WTC11 (cell line): ENCODE measurements around the gene SHPK. TPM values are rescaled to one million over a fixed set of nuclear protein-coding genes. Genes with fewer than 3 reads are reported as not detected.

ENCODE experiments used
- ATAC-seq: fragments of 200-7000 bp; cut with Tn5 transposase; 2 replicates; pipeline ENCODE4 v1.10.0; 2021; ENCODE audit warnings: mild to moderate bottlenecking, moderate library complexity
- CTCF ChIA-PET: fragments of 300-600 bp; sonication (Branson Sonifier 250); formaldehyde crosslinking; loops from one replicate; lab custom pipeline; 2021; ENCODE audit warnings: antibody characterized with exemption; lab: Charles Lee
- POLR2A ChIA-PET: fragments of 350-600 bp; sonication (Branson Sonifier 250); formaldehyde crosslinking; loops from one replicate; lab custom pipeline; 2021; ENCODE audit warnings: antibody characterized with exemption; lab: Charles Lee
- DNase-seq: peaks from one replicate; pipeline ENCODE4 v3.0.0; 2021; ENCODE audit warnings: low spot score
- H3K27ac Mint-ChIP-seq: 2 replicates; pipeline ENCODE4 v1.8.0; 2021; ENCODE audit warnings: mixed read lengths
- H3K27me3 Mint-ChIP-seq: 2 replicates; pipeline ENCODE4 v1.8.0; 2021; ENCODE audit warnings: low read depth, mild to moderate bottlenecking, moderate library complexity, mixed read lengths
- H3K36me3 Mint-ChIP-seq: 2 replicates; pipeline ENCODE4 v1.8.0; 2021; ENCODE audit warnings: mixed read lengths
- H3K4me1 Mint-ChIP-seq: 2 replicates; pipeline ENCODE4 v1.8.0; 2022; ENCODE audit warnings: mixed read lengths
- H3K4me3 Mint-ChIP-seq: 2 replicates; pipeline ENCODE4 v1.8.0; 2021; ENCODE audit warnings: mild to moderate bottlenecking, moderate library complexity, mixed read lengths
- H3K9me3 Mint-ChIP-seq: 2 replicates; pipeline ENCODE4 v1.8.0; 2021; ENCODE audit warnings: mixed read lengths
- FOXJ3 ChIP-seq: sonication (generic); formaldehyde crosslinking; IDR thresholded peaks from 2 replicates; pipeline ENCODE4 v1.9.0; 2021; ENCODE audit warnings: missing genetic modification reagents, mild to moderate bottlenecking, borderline replicate concordance
- FOXK1 ChIP-seq: sonication (generic); formaldehyde crosslinking; IDR thresholded peaks from 2 replicates; pipeline ENCODE4 v1.8.0; 2022; ENCODE audit warnings: mild to moderate bottlenecking, moderate library complexity, missing genetic modification reagents
- GTF2I ChIP-seq: fragments of 250-450 bp; sonication (Bioruptor Pico); conservative IDR thresholded peaks from 2 replicates; pipeline ENCODE4 v1.4.0; 2021; ENCODE audit warnings: mild to moderate bottlenecking
- JAZF1 ChIP-seq: fragments of 250-450 bp; sonication (Bioruptor Pico); IDR thresholded peaks from 2 replicates; pipeline ENCODE4 v1.9.0; 2021; ENCODE audit warnings: moderate library complexity, mild to moderate bottlenecking, inconsistent platforms
- JUN ChIP-seq: sonication (generic); formaldehyde crosslinking; IDR thresholded peaks from 2 replicates; pipeline ENCODE4 v1.8.0; 2023; ENCODE audit warnings: mild to moderate bottlenecking, missing genetic modification reagents
- NR1H2 ChIP-seq: sonication (generic); formaldehyde crosslinking; IDR thresholded peaks from 2 replicates; pipeline ENCODE4 v1.9.0; 2021; ENCODE audit warnings: mild to moderate bottlenecking, moderate library complexity, missing genetic modification reagents
- NR2C2 ChIP-seq: sonication (generic); formaldehyde crosslinking; IDR thresholded peaks from 2 replicates; pipeline ENCODE4 v1.8.0; 2022; ENCODE audit warnings: mild to moderate bottlenecking, missing genetic modification reagents
- PRRX2 ChIP-seq: fragments of 250-450 bp; sonication (Bioruptor Pico); IDR thresholded peaks from 2 replicates; pipeline ENCODE4 v1.8.0; 2021; ENCODE audit warnings: mild to moderate bottlenecking
- SP1 ChIP-seq: sonication (generic); formaldehyde crosslinking; conservative IDR thresholded peaks from 2 replicates; pipeline ENCODE4 v1.8.1; 2022; ENCODE audit warnings: missing genetic modification reagents
- TCF7 ChIP-seq: sonication (generic); formaldehyde crosslinking; IDR thresholded peaks from 2 replicates; pipeline ENCODE4 v1.8.0; 2022; ENCODE audit warnings: mild to moderate bottlenecking, low read depth, missing genetic modification reagents, moderate library complexity
- ZNF121 ChIP-seq: sonication (generic); formaldehyde crosslinking; IDR thresholded peaks from 2 replicates; pipeline ENCODE4 v1.8.0; 2023; ENCODE audit warnings: missing genetic modification reagents
- ZNF232 ChIP-seq: sonication (generic); formaldehyde crosslinking; IDR thresholded peaks from 2 replicates; pipeline ENCODE4 v1.8.0; 2022; ENCODE audit warnings: mild to moderate bottlenecking, missing genetic modification reagents
- ZNF263 ChIP-seq: sonication (generic); formaldehyde crosslinking; IDR thresholded peaks from 2 replicates; pipeline ENCODE4 v1.8.1; 2022; ENCODE audit warnings: low read depth, mild to moderate bottlenecking, moderate library complexity, missing genetic modification reagents
- ZNF423 ChIP-seq: fragments of 250-450 bp; sonication (Bioruptor Pico); IDR thresholded peaks from 2 replicates; pipeline ENCODE4 v2.1.2; 2022; ENCODE audit warnings: mild to moderate bottlenecking, moderate library complexity
- total RNA-seq: library from RNA; stranded (reverse); gene quantifications from 3 replicates; pipeline ENCODE4 v1.2.3, GENCODE V29; 2021
- TF ChIP-seq, protein P1 (sequence below): sonication (generic); formaldehyde crosslinking; IDR thresholded peaks from 2 replicates; pipeline ENCODE4 v1.8.0; 2022; ENCODE audit warnings: mild to moderate bottlenecking, missing genetic modification reagents
- TF ChIP-seq, protein P2 (sequence below): sonication (generic); formaldehyde crosslinking; IDR thresholded peaks from 2 replicates; pipeline ENCODE4 v1.8.1; 2023; ENCODE audit warnings: mild to moderate bottlenecking, missing genetic modification reagents
- TF ChIP-seq, protein P3 (sequence below): sonication (generic); formaldehyde crosslinking; IDR thresholded peaks from 2 replicates; pipeline ENCODE4 v1.8.1; 2022; ENCODE audit warnings: missing genetic modification reagents, borderline replicate concordance
- TF ChIP-seq, protein P4 (sequence below): sonication (generic); formaldehyde crosslinking; IDR thresholded peaks from 2 replicates; pipeline ENCODE4 v1.8.1; 2022; ENCODE audit warnings: low read depth, mild to moderate bottlenecking, moderate library complexity, missing genetic modification reagents, borderline replicate concordance
- TF ChIP-seq, protein P5 (sequence below): sonication (generic); formaldehyde crosslinking; IDR thresholded peaks from 2 replicates; pipeline ENCODE4 v1.8.1; 2023; ENCODE audit warnings: mild to moderate bottlenecking, missing genetic modification reagents, moderate library complexity
- TF ChIP-seq, protein P6 (sequence below): sonication (generic); formaldehyde crosslinking; IDR thresholded peaks from 2 replicates; pipeline ENCODE4 v1.8.0; 2023; ENCODE audit warnings: missing genetic modification reagents
- TF ChIP-seq, protein P7 (sequence below): sonication (generic); formaldehyde crosslinking; IDR thresholded peaks from 2 replicates; pipeline ENCODE4 v1.8.0; 2023; ENCODE audit warnings: mild to moderate bottlenecking, missing genetic modification reagents
- TF ChIP-seq, protein P8 (sequence below): sonication (generic); formaldehyde crosslinking; IDR thresholded peaks from 2 replicates; pipeline ENCODE4 v1.8.0; 2022; ENCODE audit warnings: mild to moderate bottlenecking, missing genetic modification reagents
- TF ChIP-seq, protein P9 (sequence below): sonication (generic); formaldehyde crosslinking; conservative IDR thresholded peaks from 2 replicates; pipeline ENCODE4 v1.8.1; 2022; ENCODE audit warnings: mild to moderate bottlenecking, missing genetic modification reagents
- TF ChIP-seq, protein P10 (sequence below): sonication (generic); formaldehyde crosslinking; IDR thresholded peaks from 2 replicates; pipeline ENCODE4 v1.8.1; 2022; ENCODE audit warnings: mild to moderate bottlenecking, moderate library complexity, missing genetic modification reagents

Gene SHPK
- total RNA-seq, 1 experiment from 2014 or later = 29.2 TPM

DNA sequence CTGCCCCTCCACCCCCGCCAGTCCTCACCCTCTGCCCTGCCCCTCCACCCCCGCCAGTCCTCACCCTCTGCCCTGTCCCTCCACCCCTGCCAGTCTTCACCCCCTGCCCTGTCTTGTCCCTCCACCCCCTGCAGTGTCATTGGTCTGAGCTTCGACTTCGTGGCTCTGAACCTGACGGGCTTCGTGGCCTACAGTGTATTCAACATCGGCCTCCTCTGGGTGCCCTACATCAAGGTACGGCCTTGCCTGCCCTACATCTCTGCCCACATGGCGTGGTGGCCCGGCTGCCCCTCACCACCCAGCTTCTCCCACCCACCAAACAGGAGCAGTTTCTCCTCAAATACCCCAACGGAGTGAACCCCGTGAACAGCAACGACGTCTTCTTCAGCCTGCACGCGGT, 20.3 kb upstream of the SHPK start:
- ATAC-seq (no peak), DNase-seq (no peak)
- Mint-ChIP-seq H3K4me1 (no peaks in the 10 kb centered on the region), H3K27me3 (no peaks in the 10 kb centered on the region), H3K27ac (no peak overlapping the region; the same call in 1 of the 2 replicates), H3K36me3 (no peaks in the 10 kb centered on the region), H3K4me3 (no peak overlapping the region), H3K9me3 (no peaks in the 10 kb centered on the region)
- TF ChIP-seq ZNF423 (CRISPR knock-in tag) (no peak), PRRX2 (CRISPR knock-in tag) (no peak), GTF2I (no peak), NR1H2 (CRISPR knock-in tag) (no peak), ZNF121 (CRISPR knock-in tag) (no peak), NR2C2 (CRISPR knock-in tag) (no peak), TCF7 (CRISPR knock-in tag) (no peak), FOXJ3 (CRISPR knock-in tag) (no peak)
- TF ChIP-seq, protein P1, sequence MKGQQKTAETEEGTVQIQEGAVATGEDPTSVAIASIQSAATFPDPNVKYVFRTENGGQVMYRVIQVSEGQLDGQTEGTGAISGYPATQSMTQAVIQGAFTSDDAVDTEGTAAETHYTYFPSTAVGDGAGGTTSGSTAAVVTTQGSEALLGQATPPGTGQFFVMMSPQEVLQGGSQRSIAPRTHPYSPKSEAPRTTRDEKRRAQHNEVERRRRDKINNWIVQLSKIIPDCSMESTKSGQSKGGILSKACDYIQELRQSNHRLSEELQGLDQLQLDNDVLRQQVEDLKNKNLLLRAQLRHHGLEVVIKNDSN (CRISPR knock-in tag) = no peak
- TF ChIP-seq, protein P2, sequence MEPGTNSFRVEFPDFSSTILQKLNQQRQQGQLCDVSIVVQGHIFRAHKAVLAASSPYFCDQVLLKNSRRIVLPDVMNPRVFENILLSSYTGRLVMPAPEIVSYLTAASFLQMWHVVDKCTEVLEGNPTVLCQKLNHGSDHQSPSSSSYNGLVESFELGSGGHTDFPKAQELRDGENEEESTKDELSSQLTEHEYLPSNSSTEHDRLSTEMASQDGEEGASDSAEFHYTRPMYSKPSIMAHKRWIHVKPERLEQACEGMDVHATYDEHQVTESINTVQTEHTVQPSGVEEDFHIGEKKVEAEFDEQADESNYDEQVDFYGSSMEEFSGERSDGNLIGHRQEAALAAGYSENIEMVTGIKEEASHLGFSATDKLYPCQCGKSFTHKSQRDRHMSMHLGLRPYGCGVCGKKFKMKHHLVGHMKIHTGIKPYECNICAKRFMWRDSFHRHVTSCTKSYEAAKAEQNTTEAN (CRISPR knock-in tag) = no peak
- TF ChIP-seq, protein P3, sequence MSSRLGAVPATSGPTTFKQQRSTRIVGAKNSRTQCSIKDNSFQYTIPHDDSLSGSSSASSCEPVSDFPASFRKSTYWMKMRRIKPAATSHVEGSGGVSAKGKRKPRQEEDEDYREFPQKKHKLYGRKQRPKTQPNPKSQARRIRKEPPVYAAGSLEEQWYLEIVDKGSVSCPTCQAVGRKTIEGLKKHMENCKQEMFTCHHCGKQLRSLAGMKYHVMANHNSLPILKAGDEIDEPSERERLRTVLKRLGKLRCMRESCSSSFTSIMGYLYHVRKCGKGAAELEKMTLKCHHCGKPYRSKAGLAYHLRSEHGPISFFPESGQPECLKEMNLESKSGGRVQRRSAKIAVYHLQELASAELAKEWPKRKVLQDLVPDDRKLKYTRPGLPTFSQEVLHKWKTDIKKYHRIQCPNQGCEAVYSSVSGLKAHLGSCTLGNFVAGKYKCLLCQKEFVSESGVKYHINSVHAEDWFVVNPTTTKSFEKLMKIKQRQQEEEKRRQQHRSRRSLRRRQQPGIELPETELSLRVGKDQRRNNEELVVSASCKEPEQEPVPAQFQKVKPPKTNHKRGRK (CRISPR knock-in tag) = no peak
- ChIA-PET CTCF (no interaction called here), POLR2A (interaction anchor here (0.6 kb wide), 1 partner anchor 74 kb away, joined by 3 read pairs; no protein-coding TSS in a partner anchor)

DNA sequence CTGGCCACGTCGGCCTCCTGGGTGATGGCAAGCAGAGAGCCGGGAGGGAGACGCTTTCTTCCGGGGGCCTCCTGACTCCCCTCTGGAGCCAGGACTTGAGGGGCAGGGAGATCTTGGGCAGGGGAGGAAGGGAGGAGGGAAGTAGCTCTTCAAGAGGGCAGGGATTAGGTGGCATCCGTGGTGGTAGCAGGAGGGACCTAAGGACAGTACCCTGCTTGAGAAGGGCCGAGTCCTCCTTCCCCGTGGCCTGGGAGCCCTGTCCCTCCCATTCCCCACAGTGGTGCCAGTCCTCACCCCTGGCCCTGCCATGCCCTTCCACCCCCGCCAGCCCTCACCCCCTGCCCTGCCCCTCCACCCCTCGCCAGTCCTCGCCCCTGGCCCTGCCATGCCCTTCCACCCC, 19.7 kb upstream of the SHPK start:
- Mint-ChIP-seq H3K36me3 (no peaks in the 10 kb centered on the region), H3K4me1 (no peaks in the 10 kb centered on the region), H3K27me3 (no peaks in the 10 kb centered on the region), H3K9me3 (no peaks in the 10 kb centered on the region), H3K27ac (0 out of 2 replicates have a peak overlapping the region, but pooled peaks have one; percentile 41), H3K4me3 (no peak overlapping the region)
- DNase-seq = no peak
- POLR2A ChIA-PET = no interaction called here
- CTCF ChIA-PET = interaction anchor here (0.6 to 2.5 kb wide), 2 partner anchors 27 to 36 kb away, joined by 3 to 5 read pairs; no protein-coding TSS in a partner anchor
- ATAC-seq = no peak
- no peak for TF ChIP-seq PRRX2 (CRISPR knock-in tag)
- no peak for TF ChIP-seq ZNF232 (CRISPR knock-in tag)
- TF ChIP-seq JUN (CRISPR knock-in tag) = no peak
- TF ChIP-seq, protein P4, sequence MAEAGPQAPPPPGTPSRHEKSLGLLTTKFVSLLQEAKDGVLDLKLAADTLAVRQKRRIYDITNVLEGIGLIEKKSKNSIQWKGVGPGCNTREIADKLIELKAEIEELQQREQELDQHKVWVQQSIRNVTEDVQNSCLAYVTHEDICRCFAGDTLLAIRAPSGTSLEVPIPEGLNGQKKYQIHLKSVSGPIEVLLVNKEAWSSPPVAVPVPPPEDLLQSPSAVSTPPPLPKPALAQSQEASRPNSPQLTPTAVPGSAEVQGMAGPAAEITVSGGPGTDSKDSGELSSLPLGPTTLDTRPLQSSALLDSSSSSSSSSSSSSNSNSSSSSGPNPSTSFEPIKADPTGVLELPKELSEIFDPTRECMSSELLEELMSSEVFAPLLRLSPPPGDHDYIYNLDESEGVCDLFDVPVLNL (CRISPR knock-in tag) = no peak
- no peak for TF ChIP-seq SP1 (CRISPR knock-in tag)
- TF ChIP-seq, protein P5, sequence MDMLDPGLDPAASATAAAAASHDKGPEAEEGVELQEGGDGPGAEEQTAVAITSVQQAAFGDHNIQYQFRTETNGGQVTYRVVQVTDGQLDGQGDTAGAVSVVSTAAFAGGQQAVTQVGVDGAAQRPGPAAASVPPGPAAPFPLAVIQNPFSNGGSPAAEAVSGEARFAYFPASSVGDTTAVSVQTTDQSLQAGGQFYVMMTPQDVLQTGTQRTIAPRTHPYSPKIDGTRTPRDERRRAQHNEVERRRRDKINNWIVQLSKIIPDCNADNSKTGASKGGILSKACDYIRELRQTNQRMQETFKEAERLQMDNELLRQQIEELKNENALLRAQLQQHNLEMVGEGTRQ = no peak
- TF ChIP-seq, protein P6, sequence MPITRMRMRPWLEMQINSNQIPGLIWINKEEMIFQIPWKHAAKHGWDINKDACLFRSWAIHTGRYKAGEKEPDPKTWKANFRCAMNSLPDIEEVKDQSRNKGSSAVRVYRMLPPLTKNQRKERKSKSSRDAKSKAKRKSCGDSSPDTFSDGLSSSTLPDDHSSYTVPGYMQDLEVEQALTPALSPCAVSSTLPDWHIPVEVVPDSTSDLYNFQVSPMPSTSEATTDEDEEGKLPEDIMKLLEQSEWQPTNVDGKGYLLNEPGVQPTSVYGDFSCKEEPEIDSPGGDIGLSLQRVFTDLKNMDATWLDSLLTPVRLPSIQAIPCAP (CRISPR knock-in tag) = no peak
- no peak for TF ChIP-seq FOXK1
- TF ChIP-seq, protein P7, sequence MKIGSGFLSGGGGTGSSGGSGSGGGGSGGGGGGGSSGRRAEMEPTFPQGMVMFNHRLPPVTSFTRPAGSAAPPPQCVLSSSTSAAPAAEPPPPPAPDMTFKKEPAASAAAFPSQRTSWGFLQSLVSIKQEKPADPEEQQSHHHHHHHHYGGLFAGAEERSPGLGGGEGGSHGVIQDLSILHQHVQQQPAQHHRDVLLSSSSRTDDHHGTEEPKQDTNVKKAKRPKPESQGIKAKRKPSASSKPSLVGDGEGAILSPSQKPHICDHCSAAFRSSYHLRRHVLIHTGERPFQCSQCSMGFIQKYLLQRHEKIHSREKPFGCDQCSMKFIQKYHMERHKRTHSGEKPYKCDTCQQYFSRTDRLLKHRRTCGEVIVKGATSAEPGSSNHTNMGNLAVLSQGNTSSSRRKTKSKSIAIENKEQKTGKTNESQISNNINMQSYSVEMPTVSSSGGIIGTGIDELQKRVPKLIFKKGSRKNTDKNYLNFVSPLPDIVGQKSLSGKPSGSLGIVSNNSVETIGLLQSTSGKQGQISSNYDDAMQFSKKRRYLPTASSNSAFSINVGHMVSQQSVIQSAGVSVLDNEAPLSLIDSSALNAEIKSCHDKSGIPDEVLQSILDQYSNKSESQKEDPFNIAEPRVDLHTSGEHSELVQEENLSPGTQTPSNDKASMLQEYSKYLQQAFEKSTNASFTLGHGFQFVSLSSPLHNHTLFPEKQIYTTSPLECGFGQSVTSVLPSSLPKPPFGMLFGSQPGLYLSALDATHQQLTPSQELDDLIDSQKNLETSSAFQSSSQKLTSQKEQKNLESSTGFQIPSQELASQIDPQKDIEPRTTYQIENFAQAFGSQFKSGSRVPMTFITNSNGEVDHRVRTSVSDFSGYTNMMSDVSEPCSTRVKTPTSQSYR = no peak
- no peak for TF ChIP-seq ZNF263 (CRISPR knock-in tag)
- TF ChIP-seq, protein P8, sequence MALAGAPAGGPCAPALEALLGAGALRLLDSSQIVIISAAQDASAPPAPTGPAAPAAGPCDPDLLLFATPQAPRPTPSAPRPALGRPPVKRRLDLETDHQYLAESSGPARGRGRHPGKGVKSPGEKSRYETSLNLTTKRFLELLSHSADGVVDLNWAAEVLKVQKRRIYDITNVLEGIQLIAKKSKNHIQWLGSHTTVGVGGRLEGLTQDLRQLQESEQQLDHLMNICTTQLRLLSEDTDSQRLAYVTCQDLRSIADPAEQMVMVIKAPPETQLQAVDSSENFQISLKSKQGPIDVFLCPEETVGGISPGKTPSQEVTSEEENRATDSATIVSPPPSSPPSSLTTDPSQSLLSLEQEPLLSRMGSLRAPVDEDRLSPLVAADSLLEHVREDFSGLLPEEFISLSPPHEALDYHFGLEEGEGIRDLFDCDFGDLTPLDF (CRISPR knock-in tag) = no peak
- TF ChIP-seq, protein P9, sequence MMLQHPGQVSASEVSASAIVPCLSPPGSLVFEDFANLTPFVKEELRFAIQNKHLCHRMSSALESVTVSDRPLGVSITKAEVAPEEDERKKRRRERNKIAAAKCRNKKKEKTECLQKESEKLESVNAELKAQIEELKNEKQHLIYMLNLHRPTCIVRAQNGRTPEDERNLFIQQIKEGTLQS = no peak
- TF ChIP-seq, protein P10, sequence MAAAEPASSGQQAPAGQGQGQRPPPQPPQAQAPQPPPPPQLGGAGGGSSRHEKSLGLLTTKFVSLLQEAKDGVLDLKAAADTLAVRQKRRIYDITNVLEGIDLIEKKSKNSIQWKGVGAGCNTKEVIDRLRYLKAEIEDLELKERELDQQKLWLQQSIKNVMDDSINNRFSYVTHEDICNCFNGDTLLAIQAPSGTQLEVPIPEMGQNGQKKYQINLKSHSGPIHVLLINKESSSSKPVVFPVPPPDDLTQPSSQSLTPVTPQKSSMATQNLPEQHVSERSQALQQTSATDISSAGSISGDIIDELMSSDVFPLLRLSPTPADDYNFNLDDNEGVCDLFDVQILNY (CRISPR knock-in tag) = no peak
- TF ChIP-seq JAZF1 (CRISPR knock-in tag) = no peak
